22Rv1 (cell line): Measurements from ENCODE around the gene LAMC1.

Source experiments
- ZFX ChIP-seq: fragments of 450-650 bp; IDR thresholded peaks from 2 replicates; pipeline ENCODE4 v1.6.1; 2017; ENCODE audit warnings: antibody characterized with exemption, borderline replicate concordance
- TF ChIP-seq, protein P1 (sequence below): fragments of 450-650 bp; IDR thresholded peaks from 2 replicates; pipeline ENCODE4 v1.5.1; 2017; ENCODE audit warnings: mild to moderate bottlenecking

DNA sequence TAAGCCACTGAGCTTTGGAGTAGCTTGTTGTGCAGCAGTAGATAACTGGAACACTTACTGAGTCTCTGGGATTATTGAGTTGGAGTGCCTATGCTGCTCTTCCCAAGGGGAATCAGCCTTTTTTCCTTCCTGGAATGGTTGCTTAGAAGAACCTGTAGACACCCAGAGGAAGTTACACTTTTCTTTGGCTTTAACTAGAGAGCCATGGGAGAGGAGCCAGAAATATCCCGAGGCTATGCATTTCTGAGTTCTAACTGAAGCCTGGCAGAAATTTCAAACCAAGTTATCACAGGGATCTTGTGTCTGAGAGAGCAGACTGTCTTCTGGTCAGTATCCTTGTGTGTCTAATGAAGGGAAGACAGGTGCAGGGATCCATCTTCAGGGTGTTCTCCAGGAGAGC is 28.3 kb downstream of the LAMC1 start:
- TF ChIP-seq, protein P1, sequence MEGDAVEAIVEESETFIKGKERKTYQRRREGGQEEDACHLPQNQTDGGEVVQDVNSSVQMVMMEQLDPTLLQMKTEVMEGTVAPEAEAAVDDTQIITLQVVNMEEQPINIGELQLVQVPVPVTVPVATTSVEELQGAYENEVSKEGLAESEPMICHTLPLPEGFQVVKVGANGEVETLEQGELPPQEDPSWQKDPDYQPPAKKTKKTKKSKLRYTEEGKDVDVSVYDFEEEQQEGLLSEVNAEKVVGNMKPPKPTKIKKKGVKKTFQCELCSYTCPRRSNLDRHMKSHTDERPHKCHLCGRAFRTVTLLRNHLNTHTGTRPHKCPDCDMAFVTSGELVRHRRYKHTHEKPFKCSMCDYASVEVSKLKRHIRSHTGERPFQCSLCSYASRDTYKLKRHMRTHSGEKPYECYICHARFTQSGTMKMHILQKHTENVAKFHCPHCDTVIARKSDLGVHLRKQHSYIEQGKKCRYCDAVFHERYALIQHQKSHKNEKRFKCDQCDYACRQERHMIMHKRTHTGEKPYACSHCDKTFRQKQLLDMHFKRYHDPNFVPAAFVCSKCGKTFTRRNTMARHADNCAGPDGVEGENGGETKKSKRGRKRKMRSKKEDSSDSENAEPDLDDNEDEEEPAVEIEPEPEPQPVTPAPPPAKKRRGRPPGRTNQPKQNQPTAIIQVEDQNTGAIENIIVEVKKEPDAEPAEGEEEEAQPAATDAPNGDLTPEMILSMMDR: no peak
- TF ChIP-seq ZFX: no peak
